Purkinje cell (primary cell): Measurements from ENCODE around the gene CHD9NB. TPM values are rescaled to one million over a fixed set of nuclear protein-coding genes. Genes with fewer than 3 reads are reported as not detected.

ENCODE experiments used
- polyA plus RNA-seq: library from polyadenylated mRNA; unstranded; fragments of >200 nt; fragmentation: Nextera tagmentation; gene quantifications from 2 replicates; pipeline ENCODE4 v1.2.1, GENCODE V29; 2014

CHD9NB gene
- polyA plus RNA-seq = not detected in 2 replicates

GRCh38 chr16:53052519-53053501 lies at the start of gene CHD9NB:
CHD9NB (minus strand) TSS chr16:53052897; CDS start chr16:53044158, 8,739 bp downstream.

GRCh38 chr16:53054670-53055485 lies 2.2 kb upstream of the CHD9NB start, which contains the start of gene CHD9:
CHD9 (plus strand) TSS chr16:53054991; CDS start chr16:53156090, 101,099 bp downstream.

Other genes with a start within 250 kb of the CHD9NB start
- gene CHD9, start 2.1 kb upstream of the CHD9NB start, polyA plus RNA-seq = 126 and 128 TPM in 2 replicates